Measurements from ENCODE around the gene GIPC2.
"Not testable (repeated sequence)": the region's sequence is repeated elsewhere in the genome, so short reads cannot be mapped to it uniquely, and the experiment has no call there.

Gene GIPC2

DNA sequence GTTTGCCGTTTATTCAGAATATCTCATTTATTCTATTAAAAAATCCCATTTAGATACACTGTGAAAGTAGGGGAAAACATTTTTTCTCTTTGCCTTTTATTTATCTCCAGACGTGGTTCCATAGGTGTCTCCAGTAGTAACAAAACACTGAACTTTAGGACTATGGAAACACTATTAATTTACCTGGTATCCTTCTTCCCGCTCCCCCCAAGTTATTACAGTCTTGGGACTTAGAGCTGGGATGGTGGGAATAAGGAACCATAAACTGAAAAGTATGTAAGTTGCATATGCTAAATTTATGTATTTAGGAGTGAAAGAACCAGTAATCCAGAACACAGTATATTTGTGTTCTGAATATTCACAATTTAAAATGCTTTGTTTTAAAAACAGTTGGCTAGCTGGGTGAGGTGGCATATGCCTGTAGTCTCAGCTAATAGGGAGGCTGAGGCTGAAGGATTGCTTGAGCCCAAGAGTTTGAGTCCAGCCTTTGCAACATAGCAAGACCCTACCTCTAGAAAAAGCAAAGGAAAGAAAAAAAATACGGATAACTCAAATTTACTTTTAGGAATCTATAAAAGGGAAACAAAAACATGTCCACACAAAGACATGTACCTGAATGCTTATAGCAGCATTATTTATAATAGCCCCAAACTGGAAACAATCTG lies 38.0 kb upstream of the GIPC2 start:
- H3K4me3 ChIP-seq (ENCODE audit: low read length in 2 of 2): peak overlapping the region; percentile 56 to 79
- H3K27me3 ChIP-seq (ENCODE audit: control insufficient read depth in 1 of 2, insufficient read depth in 2 of 2, low read length in 2 of 2): no peaks in the 10 kb centered on the region
- H3K9ac ChIP-seq (ENCODE audit: low read length in 2 of 2): no peak overlapping the region
- peaks cover under 1 to 2% of the 10 kb centered on the region in 2 donors for H3K36me3 ChIP-seq (ENCODE audit: control insufficient read depth in 2 of 2, insufficient read depth in 2 of 2, low read length in 2 of 2)
- H3K27ac ChIP-seq (ENCODE audit: low read length): no peak overlapping the region
- no peaks in the 10 kb centered on the region for H3K4me1 ChIP-seq (ENCODE audit: control insufficient read depth, insufficient read depth, low read length)
- no peaks in the 10 kb centered on the region for H3K9me3 ChIP-seq (ENCODE audit: control insufficient read depth in 2 of 2, low read length in 2 of 2)

DNA sequence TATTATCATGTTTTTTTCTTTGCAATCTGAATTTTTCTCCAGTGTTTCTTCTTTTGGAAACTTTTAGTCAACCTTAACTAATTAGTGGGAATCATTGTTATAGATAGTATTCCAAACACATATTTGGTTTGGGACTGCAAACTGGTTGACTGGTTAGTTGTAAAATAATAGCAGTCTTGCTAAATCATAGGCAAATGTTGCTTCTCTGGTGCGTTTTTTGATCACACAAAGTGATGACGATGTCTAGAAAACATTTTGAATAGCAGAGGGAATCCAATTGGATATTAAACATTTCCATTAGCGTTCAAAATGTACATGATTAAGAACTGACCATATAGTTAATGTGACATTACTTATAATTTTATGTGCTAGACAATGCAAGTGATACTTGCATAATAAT lies 36.5 kb upstream of the GIPC2 start:
- Histone ChIP-seq H3K27ac (ENCODE audit: low read length) (no peak overlapping the region), H3K36me3 (ENCODE audit: control insufficient read depth in 2 of 2, insufficient read depth in 2 of 2, low read length in 2 of 2) (peaks cover 5 to 7% of the 10 kb centered on the region in 2 donors), H3K9ac (ENCODE audit: low read length in 2 of 2) (no peak overlapping the region), H3K9me3 (ENCODE audit: control insufficient read depth in 2 of 2, low read length in 2 of 2) (no peaks in the 10 kb centered on the region), H3K27me3 (ENCODE audit: control insufficient read depth in 1 of 2, insufficient read depth in 2 of 2, low read length in 2 of 2) (no peaks in the 10 kb centered on the region), H3K4me3 (ENCODE audit: low read length in 2 of 2) (peak overlapping the region; percentile 3 to 36), H3K4me1 (ENCODE audit: control insufficient read depth, insufficient read depth, low read length) (no peaks in the 10 kb centered on the region)

DNA sequence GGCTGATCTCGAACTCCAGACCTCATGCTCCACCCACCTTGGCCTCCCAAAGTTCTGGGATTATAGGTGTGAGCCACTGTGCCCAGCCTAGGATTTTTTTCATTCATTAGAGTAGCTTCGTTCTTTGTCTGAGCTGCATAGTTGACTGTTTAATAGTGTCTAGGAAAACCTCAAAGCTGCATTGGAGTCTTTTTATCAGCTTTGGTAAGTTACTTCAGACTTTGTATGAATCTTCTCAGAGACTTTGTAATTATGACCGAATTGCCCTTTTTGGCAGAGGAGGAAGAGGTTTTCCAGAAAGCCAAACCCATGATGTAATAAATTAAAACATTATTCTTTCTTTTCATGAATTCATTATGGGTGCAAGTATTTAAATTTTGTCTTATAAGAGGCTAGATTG lies 35.9 kb upstream of the GIPC2 start:
- Histone ChIP-seq H3K27me3 (ENCODE audit: control insufficient read depth in 1 of 2, insufficient read depth in 2 of 2, low read length in 2 of 2) (no peaks in the 10 kb centered on the region), H3K36me3 (ENCODE audit: control insufficient read depth in 2 of 2, insufficient read depth in 2 of 2, low read length in 2 of 2) (peaks cover 7% of the 10 kb centered on the region in 2 donors), H3K4me3 (ENCODE audit: low read length in 2 of 2) (peak overlapping the region; percentile 3 to 40), H3K9ac (ENCODE audit: low read length in 2 of 2) (no peak overlapping the region), H3K4me1 (ENCODE audit: control insufficient read depth, insufficient read depth, low read length) (peaks cover 2% of the 10 kb centered on the region), H3K9me3 (ENCODE audit: control insufficient read depth in 2 of 2, low read length in 2 of 2) (no peaks in the 10 kb centered on the region), H3K27ac (ENCODE audit: low read length) (no peak overlapping the region)

DNA sequence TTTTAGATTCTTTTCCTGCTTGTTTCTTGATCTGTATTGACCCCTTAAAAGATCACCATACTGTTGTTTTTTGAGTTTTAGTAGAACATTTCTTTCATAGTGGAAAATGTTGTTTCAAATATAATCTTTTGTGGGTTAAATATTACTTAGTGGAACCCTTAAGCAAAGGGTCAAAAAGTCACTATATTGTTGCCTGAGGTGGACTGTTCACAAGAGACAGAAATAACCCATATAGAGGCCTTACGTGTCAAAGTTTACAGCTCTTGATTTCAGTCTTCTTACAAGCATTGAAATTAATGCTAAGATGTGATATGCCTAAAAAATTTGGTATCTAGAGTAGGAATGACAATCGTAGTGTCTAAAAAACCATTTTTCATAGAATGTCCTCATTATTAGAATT lies 34.7 kb upstream of the GIPC2 start:
- Histone ChIP-seq H3K27me3 (ENCODE audit: control insufficient read depth in 1 of 2, insufficient read depth in 2 of 2, low read length in 2 of 2) (no peaks in the 10 kb centered on the region), H3K4me1 (ENCODE audit: control insufficient read depth, insufficient read depth, low read length) (peaks cover 5% of the 10 kb centered on the region), H3K36me3 (ENCODE audit: control insufficient read depth in 2 of 2, insufficient read depth in 2 of 2, low read length in 2 of 2) (peaks cover 10% of the 10 kb centered on the region in 2 donors), H3K9ac (ENCODE audit: low read length in 2 of 2) (no peak overlapping the region), H3K9me3 (ENCODE audit: control insufficient read depth in 2 of 2, low read length in 2 of 2) (no peaks in the 10 kb centered on the region), H3K27ac (ENCODE audit: low read length) (no peak overlapping the region), H3K4me3 (ENCODE audit: low read length in 2 of 2) (peak overlapping the region; percentile 35 to 37)

DNA sequence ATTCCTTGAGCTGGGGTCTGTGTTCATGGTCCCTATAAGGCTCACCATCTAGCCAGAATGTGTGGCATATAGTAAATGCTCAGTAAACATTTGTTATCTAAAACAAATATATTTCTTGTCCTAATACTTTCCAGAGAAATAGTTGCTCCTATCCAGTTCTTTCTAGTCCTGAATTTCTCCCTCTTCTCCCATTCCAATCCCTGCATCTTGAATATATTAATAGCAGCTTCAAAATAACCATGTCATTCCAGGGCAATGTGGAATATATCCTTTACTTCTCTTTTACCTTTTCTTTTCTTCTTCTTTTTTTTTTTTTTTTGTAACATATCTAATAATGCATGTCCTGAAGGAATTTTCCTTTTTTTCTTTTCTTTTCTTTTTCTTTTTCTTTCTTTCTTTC lies 30.6 kb upstream of the GIPC2 start:
- peak overlapping the region in 1 of 2 donors; percentile 27 for H3K4me3 ChIP-seq (ENCODE audit: low read length in 2 of 2)

DNA sequence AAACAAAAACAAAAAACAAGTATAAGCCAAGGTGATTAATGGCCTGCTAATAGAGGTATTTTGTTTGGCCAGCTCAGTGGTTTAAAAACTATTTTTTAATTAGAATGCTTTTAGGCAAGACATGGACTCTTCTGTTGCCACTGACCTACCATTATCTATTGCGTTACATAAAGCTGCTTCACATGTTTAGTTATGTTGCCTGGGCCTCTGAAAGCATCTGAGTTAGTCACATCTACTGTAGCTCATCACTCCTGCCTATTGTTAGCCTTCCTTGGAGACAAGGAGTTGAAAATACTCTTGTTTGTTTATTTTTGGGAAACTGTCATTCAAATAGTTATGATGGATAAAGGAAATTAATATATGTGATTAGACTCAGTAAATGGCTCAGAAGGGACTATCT lies 26.7 kb upstream of the GIPC2 start:
- no peak overlapping the region for H3K4me3 ChIP-seq (ENCODE audit: low read length in 2 of 2)
- H3K9ac ChIP-seq (ENCODE audit: low read length in 2 of 2): no peak overlapping the region
- peaks cover 7 to 15% of the 10 kb centered on the region in 2 donors for H3K36me3 ChIP-seq (ENCODE audit: control insufficient read depth in 2 of 2, insufficient read depth in 2 of 2, low read length in 2 of 2)
- no peak overlapping the region for H3K27ac ChIP-seq (ENCODE audit: low read length)
- H3K4me1 ChIP-seq (ENCODE audit: control insufficient read depth, insufficient read depth, low read length): peaks cover 5% of the 10 kb centered on the region
- H3K27me3 ChIP-seq (ENCODE audit: control insufficient read depth in 1 of 2, insufficient read depth in 2 of 2, low read length in 2 of 2): no peaks in the 10 kb centered on the region
- H3K9me3 ChIP-seq (ENCODE audit: control insufficient read depth in 2 of 2, low read length in 2 of 2): no peaks in the 10 kb centered on the region

More for the DNA sequence above, 30.6 kb upstream of the GIPC2 start:
- peaks cover 12 to 22% of the 10 kb centered on the region in 2 donors for H3K36me3 ChIP-seq (ENCODE audit: control insufficient read depth in 2 of 2, insufficient read depth in 2 of 2, low read length in 2 of 2)
- H3K9me3 ChIP-seq (ENCODE audit: control insufficient read depth in 2 of 2, low read length in 2 of 2): no peaks in the 10 kb centered on the region
- H3K4me1 ChIP-seq (ENCODE audit: control insufficient read depth, insufficient read depth, low read length): peaks cover 5% of the 10 kb centered on the region
- H3K27ac ChIP-seq (ENCODE audit: low read length): no peak overlapping the region
- H3K9ac ChIP-seq (ENCODE audit: low read length in 2 of 2): no peak overlapping the region
- H3K27me3 ChIP-seq (ENCODE audit: control insufficient read depth in 1 of 2, insufficient read depth in 2 of 2, low read length in 2 of 2): no peaks in the 10 kb centered on the region

DNA sequence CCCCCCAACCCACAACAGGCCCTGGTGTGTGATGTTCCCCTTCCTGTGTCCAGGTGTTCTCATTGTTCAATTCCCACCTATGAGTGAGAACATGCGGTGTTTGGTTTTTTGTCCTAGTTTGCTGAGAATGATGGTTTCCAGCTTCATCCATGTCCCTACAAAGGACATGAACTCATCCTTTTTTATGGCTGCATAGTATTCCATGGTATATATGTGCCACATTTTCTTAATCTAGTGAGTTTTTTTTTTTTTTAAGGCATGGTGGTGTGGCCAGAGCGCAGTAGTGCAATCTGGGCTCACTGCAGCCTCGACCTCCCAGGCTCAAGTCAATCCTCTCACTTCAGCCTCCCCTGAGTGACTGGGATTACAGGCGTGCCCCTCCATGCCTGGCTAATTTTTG lies 24.6 kb upstream of the GIPC2 start:
- H3K9ac ChIP-seq (ENCODE audit: low read length in 2 of 2); H3K4me3 ChIP-seq (ENCODE audit: low read length in 2 of 2); H3K27ac ChIP-seq (ENCODE audit: low read length); H3K4me1 ChIP-seq (ENCODE audit: control insufficient read depth, insufficient read depth, low read length); H3K9me3 ChIP-seq (ENCODE audit: control insufficient read depth in 2 of 2, low read length in 2 of 2); H3K27me3 ChIP-seq (ENCODE audit: control insufficient read depth in 1 of 2, insufficient read depth in 2 of 2, low read length in 2 of 2): not testable (repeated sequence)
- H3K36me3 ChIP-seq (ENCODE audit: control insufficient read depth in 2 of 2, insufficient read depth in 2 of 2, low read length in 2 of 2): peaks cover 1 to 11% of the 10 kb centered on the region in 2 donors

DNA sequence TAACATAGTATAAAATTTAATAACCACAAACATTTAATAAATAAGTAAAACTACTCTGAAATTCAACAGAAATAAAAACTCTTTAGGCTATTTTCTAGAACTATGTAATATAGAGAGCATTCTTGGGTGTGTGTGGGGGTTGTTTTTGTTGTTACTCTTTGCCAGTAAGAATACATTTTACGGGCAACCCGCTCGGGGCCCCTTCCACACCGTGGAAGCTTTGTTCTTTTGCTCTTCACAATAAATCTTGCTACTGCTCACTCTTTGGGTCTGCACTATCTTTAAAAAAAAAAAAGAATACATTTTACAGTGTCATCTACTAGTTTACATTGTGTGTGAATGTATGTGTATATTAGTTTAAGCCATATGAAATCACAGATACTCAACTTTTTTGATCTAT lies 16.0 kb upstream of the GIPC2 start:
- Histone ChIP-seq H3K4me3 (ENCODE audit: low read length in 2 of 2) (no peak overlapping the region), H3K27ac (ENCODE audit: low read length) (no peak overlapping the region), H3K36me3 (ENCODE audit: control insufficient read depth in 2 of 2, insufficient read depth in 2 of 2, low read length in 2 of 2) (no peaks in the 10 kb centered on the region), H3K9ac (ENCODE audit: low read length in 2 of 2) (no peak overlapping the region), H3K9me3 (ENCODE audit: control insufficient read depth in 2 of 2, low read length in 2 of 2) (no peaks in the 10 kb centered on the region), H3K4me1 (ENCODE audit: control insufficient read depth, insufficient read depth, low read length) (no peaks in the 10 kb centered on the region), H3K27me3 (ENCODE audit: control insufficient read depth in 1 of 2, insufficient read depth in 2 of 2, low read length in 2 of 2) (no peaks in the 10 kb centered on the region)

DNA sequence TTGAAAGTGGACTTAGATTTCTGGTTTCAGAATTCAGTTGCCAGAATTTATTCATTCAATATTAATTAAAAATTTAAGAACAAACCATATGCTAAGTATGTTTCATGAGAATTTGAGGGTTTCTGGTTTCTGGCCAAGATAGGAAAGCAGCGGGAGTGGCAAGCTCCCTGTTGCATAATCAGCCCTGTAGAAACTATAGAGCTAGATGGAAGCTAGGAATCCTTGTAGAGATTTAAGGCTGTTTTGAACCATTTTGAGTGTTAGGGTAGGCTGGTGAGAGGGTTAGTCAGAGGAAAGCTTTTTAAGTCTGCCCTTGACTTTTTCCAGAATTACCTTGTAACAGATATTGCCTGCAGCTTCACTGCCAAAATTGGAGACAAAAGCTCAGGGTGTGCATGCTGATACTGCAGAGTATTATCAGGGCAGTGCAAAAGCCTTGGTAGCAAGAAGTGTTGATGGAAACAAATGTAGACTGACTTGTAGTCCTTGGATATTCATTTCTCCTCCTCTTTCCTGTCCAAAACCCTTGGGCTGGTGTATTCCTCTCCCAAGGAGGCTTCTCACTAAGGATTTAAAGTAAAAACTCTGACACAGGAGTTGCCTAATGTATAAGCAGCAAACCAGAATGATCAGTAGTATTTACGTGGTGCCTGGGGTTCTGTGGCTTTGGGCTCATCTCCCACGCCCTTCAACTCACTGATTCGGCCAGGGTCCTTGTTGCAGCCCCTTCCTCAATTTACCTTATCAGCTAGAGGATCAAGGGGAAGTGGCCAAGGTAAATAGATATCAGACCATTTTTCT lies 12.6 kb upstream of the GIPC2 start:
- Histone ChIP-seq H3K9me3 (ENCODE audit: control insufficient read depth in 2 of 2, low read length in 2 of 2) (no peaks in the 10 kb centered on the region), H3K9ac (ENCODE audit: low read length in 2 of 2) (no peak overlapping the region), H3K4me1 (ENCODE audit: control insufficient read depth, insufficient read depth, low read length) (no peaks in the 10 kb centered on the region), H3K27me3 (ENCODE audit: control insufficient read depth in 1 of 2, insufficient read depth in 2 of 2, low read length in 2 of 2) (no peaks in the 10 kb centered on the region), H3K4me3 (ENCODE audit: low read length in 2 of 2) (no peak overlapping the region), H3K27ac (ENCODE audit: low read length) (no peak overlapping the region), H3K36me3 (ENCODE audit: control insufficient read depth in 2 of 2, insufficient read depth in 2 of 2, low read length in 2 of 2) (no peaks in the 10 kb centered on the region)

DNA sequence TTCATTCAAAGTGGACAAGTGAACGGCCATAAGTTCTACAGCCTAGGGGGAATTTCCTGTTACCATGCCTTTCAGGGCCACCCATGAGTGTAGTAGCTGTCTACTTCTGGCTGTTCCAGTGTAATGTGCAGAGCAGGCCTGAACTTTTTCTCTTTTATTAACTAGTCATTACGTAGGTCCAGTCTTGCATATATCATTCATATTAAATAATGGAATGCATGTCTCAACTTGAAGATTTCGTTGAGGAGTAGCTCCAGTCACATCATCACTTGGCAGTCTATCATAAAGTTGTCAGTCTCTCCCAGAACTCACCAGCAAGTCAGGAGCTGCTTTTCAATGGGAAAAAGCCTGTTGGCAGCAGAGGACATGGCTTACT lies 12.0 kb upstream of the GIPC2 start:
- Histone ChIP-seq H3K9me3 (ENCODE audit: control insufficient read depth in 2 of 2, low read length in 2 of 2) (no peaks in the 10 kb centered on the region), H3K9ac (ENCODE audit: low read length in 2 of 2) (no peak overlapping the region), H3K27ac (ENCODE audit: low read length) (no peak overlapping the region), H3K4me3 (ENCODE audit: low read length in 2 of 2) (no peak overlapping the region), H3K4me1 (ENCODE audit: control insufficient read depth, insufficient read depth, low read length) (no peaks in the 10 kb centered on the region), H3K27me3 (ENCODE audit: control insufficient read depth in 1 of 2, insufficient read depth in 2 of 2, low read length in 2 of 2) (no peaks in the 10 kb centered on the region), H3K36me3 (ENCODE audit: control insufficient read depth in 2 of 2, insufficient read depth in 2 of 2, low read length in 2 of 2) (no peaks in the 10 kb centered on the region)

DNA sequence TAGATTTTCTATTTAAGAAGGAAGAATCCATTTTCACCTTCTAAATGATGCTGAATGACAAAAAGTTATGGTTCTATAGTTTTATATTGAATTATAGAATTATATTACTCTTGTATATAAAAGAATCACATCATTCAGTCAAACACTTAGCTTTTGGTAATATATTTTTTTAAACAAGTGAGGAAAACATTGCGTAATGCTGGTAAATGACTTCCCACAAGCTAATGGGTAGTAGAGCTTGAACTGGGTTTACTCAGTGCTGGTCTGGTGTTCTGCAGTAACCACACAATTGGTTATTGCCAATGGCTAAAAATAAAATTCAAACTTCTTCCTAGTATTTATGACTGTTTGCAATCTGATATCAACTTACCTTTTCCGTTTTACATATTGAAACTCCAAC lies 10.6 kb upstream of the GIPC2 start:
- Histone ChIP-seq H3K9me3 (ENCODE audit: control insufficient read depth in 2 of 2, low read length in 2 of 2) (no peaks in the 10 kb centered on the region), H3K4me1 (ENCODE audit: control insufficient read depth, insufficient read depth, low read length) (no peaks in the 10 kb centered on the region), H3K9ac (ENCODE audit: low read length in 2 of 2) (no peak overlapping the region), H3K27ac (ENCODE audit: low read length) (no peak overlapping the region), H3K36me3 (ENCODE audit: control insufficient read depth in 2 of 2, insufficient read depth in 2 of 2, low read length in 2 of 2) (no peaks in the 10 kb centered on the region), H3K27me3 (ENCODE audit: control insufficient read depth in 1 of 2, insufficient read depth in 2 of 2, low read length in 2 of 2) (no peaks in the 10 kb centered on the region), H3K4me3 (ENCODE audit: low read length in 2 of 2) (no peak overlapping the region)

All from stomach smooth muscle (tissue), 2 donors.